ENCODE results near the gene TIMM44.
"Not testable (repeated sequence)": the region's sequence is repeated elsewhere in the genome, so short reads cannot be mapped to it uniquely, and the experiment has no call there.

The TIMM44 gene

GRCh38 chr19:7977021-7977722 lies 33.7 kb upstream of the TIMM44 start:
- DNase-seq (ENCODE audit: low read depth): no peak

- no peak for DNase-seq (ENCODE audit: low read depth)
These were observed 33.0 kb upstream of the TIMM44 start for GRCh38 chr19:7976461-7976860.

GRCh38 chr19:7975037-7975436 lies 31.6 kb upstream of the TIMM44 start:
- DNase-seq (ENCODE audit: low read depth): no peak

GRCh38 chr19:7973883-7974282 lies 30.4 kb upstream of the TIMM44 start:
- DNase-seq (ENCODE audit: low read depth): no peak

GRCh38 chr19:7971553-7972520 lies 28.4 kb upstream of the TIMM44 start:
- DNase-seq (ENCODE audit: low read depth): no peak

GRCh38 chr19:7970716-7971448 lies 27.4 kb upstream of the TIMM44 start:
- no peak for DNase-seq (ENCODE audit: low read depth)

GRCh38 chr19:7969555-7969939 lies 26.1 kb upstream of the TIMM44 start:
- no peak for DNase-seq (ENCODE audit: low read depth)

- no peak for DNase-seq (ENCODE audit: low read depth)
These were observed 25.5 kb upstream of the TIMM44 start for GRCh38 chr19:7968796-7969554.

- no peak for DNase-seq (ENCODE audit: low read depth)
These were observed 24.7 kb upstream of the TIMM44 start for GRCh38 chr19:7968008-7968795.

GRCh38 chr19:7965921-7966665 lies 22.6 kb upstream of the TIMM44 start:
- DNase-seq (ENCODE audit: low read depth): no peak

- DNase-seq (ENCODE audit: low read depth): no peak
These were observed 21.9 kb upstream of the TIMM44 start for GRCh38 chr19:7965259-7965841.

- DNase-seq (ENCODE audit: low read depth): no peak
These were observed 20.1 kb upstream of the TIMM44 start for GRCh38 chr19:7963566-7963965.

GRCh38 chr19:7962644-7963268 lies 19.3 kb upstream of the TIMM44 start:
- DNase-seq (ENCODE audit: low read depth): no peak

- DNase-seq (ENCODE audit: low read depth): no peak
These were observed 18.6 kb upstream of the TIMM44 start for GRCh38 chr19:7961920-7962626.

- not testable (repeated sequence) for DNase-seq (ENCODE audit: low read depth)
These were observed 17.6 kb upstream of the TIMM44 start for GRCh38 chr19:7961082-7961481.

- no peak for DNase-seq (ENCODE audit: low read depth)
These were observed 15.7 kb upstream of the TIMM44 start for GRCh38 chr19:7959211-7959610.

- DNase-seq (ENCODE audit: low read depth): no peak
These were observed 12.2 kb upstream of the TIMM44 start for GRCh38 chr19:7955696-7956095.

GRCh38 chr19:7953576-7953975 lies 10.1 kb upstream of the TIMM44 start:
- no peak for DNase-seq (ENCODE audit: low read depth)

GRCh38 chr19:7953060-7953459 lies 9.6 kb upstream of the TIMM44 start:
- no peak for DNase-seq (ENCODE audit: low read depth)

Data from activated T-helper 9 cell treated with anti-CD3 and anti-CD28 coated beads, Interleukin-2, amount 50 U/mL, for 16 hours (primary cell).